Left ventricle myocardium inferior (tissue), 1 donor: Measurements from ENCODE around the gene SULT4A1. TPM values are rescaled to one million over a fixed set of nuclear protein-coding genes. Genes with fewer than 3 reads are reported as not detected.

Source experiments
- DNase-seq: peaks from one replicate; pipeline ENCODE4 v3.0.0-alpha.2; 2020
- H3K27ac ChIP-seq: fragments of 200-600 bp; replicated peaks from 2 replicates; pipeline ENCODE4 v1.8.0; 2021
- H3K27me3 ChIP-seq: fragments of 200-600 bp; 2 replicates; pipeline ENCODE4 v1.8.0; 2021; ENCODE audit warnings: low read depth
- H3K36me3 ChIP-seq: fragments of 200-600 bp; 2 replicates; pipeline ENCODE4 v1.8.0; 2021
- H3K4me1 ChIP-seq: fragments of 200-600 bp; 2 replicates; pipeline ENCODE4 v1.8.0; 2021
- H3K4me3 ChIP-seq: fragments of 200-600 bp; 2 replicates; pipeline ENCODE4 v1.8.0; 2021; ENCODE audit warnings: mild to moderate bottlenecking, moderate library complexity
- H3K9me3 ChIP-seq: fragments of 200-600 bp; replicated peaks from 2 replicates; pipeline ENCODE4 v1.8.0; 2021
- CTCF ChIP-seq: fragments of 200-600 bp; IDR thresholded peaks from 2 replicates; pipeline ENCODE4 v1.8.0; 2021; ENCODE audit warnings: antibody characterized with exemption, mild to moderate bottlenecking, borderline replicate concordance
- intact Hi-C: fragments of 100-400 bp; cut with micrococcal nuclease; formaldehyde crosslinking; loops from one replicate; pipeline ENCODE4 v1.11.0; 2022
- total RNA-seq: library from RNA; stranded (reverse); fragmentation: NEBNext Ultra II Directional; extraction: Animal tissue kit (Norgen Biotek cat#: 25700); gene quantifications from one replicate; pipeline ENCODE4 v1.2.1, GENCODE V29; 2021
- donor health status: DM: no; HTN: yes; CAD: no; lungs with severe emphysema.

SULT4A1 gene
- total RNA-seq, 1 donor from 2014 or later: 0.08 TPM

- Histone ChIP-seq H3K27me3 (peaks cover 49% of the 10 kb centered on the region), H3K36me3 (no peaks in the 10 kb centered on the region), H3K27ac (no peak overlapping the region), H3K4me1 (peaks cover 4% of the 10 kb centered on the region), H3K9me3 (no peaks in the 10 kb centered on the region), H3K4me3 (no peak overlapping the region)
- TF ChIP-seq CTCF: no peak
- DNase-seq: no peak
- intact Hi-C loops: no loop called here
Observed at GRCh38 chr22:43847376-43848289, 14.7 kb downstream of the SULT4A1 start.

GRCh38 chr22:43846966-43847365, 15.3 kb downstream of the SULT4A1 start:
- Histone ChIP-seq H3K27me3 (peaks cover 42% of the 10 kb centered on the region), H3K27ac (no peak overlapping the region), H3K4me1 (peaks cover 4% of the 10 kb centered on the region), H3K9me3 (no peaks in the 10 kb centered on the region), H3K36me3 (no peaks in the 10 kb centered on the region), H3K4me3 (no peak overlapping the region)
- intact Hi-C loops: no loop called here
- no peak for TF ChIP-seq CTCF
- no peak for DNase-seq

GRCh38 chr22:43845981-43846380, 16.3 kb downstream of the SULT4A1 start:
- no peak overlapping the region for H3K27ac ChIP-seq
- peaks cover 32% of the 10 kb centered on the region for H3K27me3 ChIP-seq
- H3K4me1 ChIP-seq: peaks cover 4% of the 10 kb centered on the region
- no peak overlapping the region for H3K4me3 ChIP-seq
- no peaks in the 10 kb centered on the region for H3K36me3 ChIP-seq
- intact Hi-C loops: no loop called here
- no peak for DNase-seq
- TF ChIP-seq CTCF: no peak
- no peaks in the 10 kb centered on the region for H3K9me3 ChIP-seq

GRCh38 chr22:43844560-43845545, 17.5 kb downstream of the SULT4A1 start:
- peaks cover 23% of the 10 kb centered on the region for H3K27me3 ChIP-seq

More at GRCh38 chr22:43844560-43845545, 17.5 kb downstream of the SULT4A1 start:
- H3K4me3 ChIP-seq: no peak overlapping the region
- H3K27ac ChIP-seq: no peak overlapping the region
- no peaks in the 10 kb centered on the region for H3K36me3 ChIP-seq
- no peaks in the 10 kb centered on the region for H3K9me3 ChIP-seq
- peaks cover 4% of the 10 kb centered on the region for H3K4me1 ChIP-seq
- intact Hi-C loops: no loop called here
- no peak for DNase-seq
- TF ChIP-seq CTCF: no peak
